Fibroblast of peridontal ligament (primary cell): ENCODE data around the gene RGS3.
"Not testable (repeated sequence)": the region's sequence is repeated elsewhere in the genome, so short reads cannot be mapped to it uniquely, and the experiment has no call there.

Experiments
- DNase-seq: peaks from one replicate; pipeline ENCODE4 v3.0.0-alpha.2; 2010; ENCODE audit errors: extremely low read depth

Gene RGS3

GRCh38 chr9:113548221-113549041, 84.9 kb downstream of the RGS3 start:
- peak; percentile 34 for DNase-seq

GRCh38 chr9:113549892-113550291, 86.4 kb downstream of the RGS3 start:
- not testable (repeated sequence) for DNase-seq

- DNase-seq: peak; percentile 26
These were observed 93.5 kb downstream of the RGS3 start for GRCh38 chr9:113556877-113557593.

GRCh38 chr9:113558632-113559502, 95.3 kb downstream of the RGS3 start:
- DNase-seq: peak; percentile 83

- no peak for DNase-seq
These were observed 96.6 kb downstream of the RGS3 start for GRCh38 chr9:113559834-113560800.

DNA sequence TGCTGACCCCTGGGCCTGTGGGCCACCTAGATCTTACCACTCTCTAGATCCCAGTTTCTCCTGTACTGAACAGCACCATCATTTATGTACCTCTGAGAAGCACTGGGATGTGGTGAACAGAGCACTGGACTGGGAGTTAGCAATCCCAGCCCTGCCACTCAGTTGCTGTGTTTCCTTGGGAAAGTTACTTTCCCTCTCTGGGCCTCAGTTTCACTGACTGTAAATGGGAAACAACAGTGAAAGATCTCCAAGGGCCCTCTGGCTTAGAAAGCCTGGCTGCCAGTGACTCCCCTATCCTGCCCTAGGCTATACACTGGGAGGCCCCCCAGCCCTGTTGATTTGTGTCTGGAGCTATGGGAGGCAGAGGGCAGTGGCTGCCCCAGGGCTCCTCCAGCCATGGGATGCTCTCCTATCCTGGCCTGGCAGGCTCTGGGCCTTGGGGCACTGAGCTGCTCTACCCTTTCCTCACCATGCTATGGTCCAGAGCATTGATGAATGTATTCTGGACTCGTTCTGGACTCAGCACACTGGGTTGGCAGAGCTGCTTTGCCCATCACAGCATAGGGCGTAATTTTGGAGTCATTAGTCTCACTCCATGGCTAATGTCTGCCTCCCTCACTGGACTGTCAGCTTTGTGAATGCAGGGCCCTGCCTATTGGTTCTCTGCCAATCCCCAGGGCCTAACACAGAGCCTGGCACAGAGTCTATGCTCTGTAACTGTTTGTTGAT, 99.3 kb downstream of the RGS3 start:
- no peak for DNase-seq

DNA sequence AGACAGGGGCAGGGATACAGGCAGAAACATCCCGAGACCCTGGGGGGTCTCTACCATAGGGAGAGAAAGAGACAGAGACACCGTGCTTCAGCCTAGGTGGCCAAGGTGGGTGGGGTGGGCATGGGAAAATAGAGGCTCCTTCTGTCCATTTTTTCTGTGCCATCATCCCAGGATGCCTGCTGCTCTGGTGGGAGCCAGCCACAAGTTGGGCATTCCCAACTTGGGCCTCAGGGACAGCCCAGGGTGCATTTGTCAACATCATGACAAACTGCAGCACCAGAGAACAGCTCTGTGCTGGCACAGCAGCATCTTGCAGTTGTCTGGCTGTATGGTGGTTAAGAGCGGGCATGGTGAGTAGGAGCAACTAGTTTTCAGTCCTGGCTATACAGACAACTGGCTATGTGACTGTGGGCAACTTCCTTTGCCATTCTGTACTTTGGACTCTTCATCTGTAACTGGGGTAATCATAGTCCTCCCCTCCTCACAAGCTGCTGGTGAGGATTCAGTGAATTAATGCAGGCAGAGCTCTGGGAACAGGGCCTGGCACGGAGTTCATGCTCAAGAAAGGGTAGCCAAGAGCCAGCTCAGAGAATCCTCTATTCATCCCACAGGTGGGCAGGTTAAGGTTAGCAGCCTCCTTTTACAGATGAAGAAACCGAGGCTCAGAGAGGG, 100.4 kb downstream of the RGS3 start:
- no peak for DNase-seq

DNA sequence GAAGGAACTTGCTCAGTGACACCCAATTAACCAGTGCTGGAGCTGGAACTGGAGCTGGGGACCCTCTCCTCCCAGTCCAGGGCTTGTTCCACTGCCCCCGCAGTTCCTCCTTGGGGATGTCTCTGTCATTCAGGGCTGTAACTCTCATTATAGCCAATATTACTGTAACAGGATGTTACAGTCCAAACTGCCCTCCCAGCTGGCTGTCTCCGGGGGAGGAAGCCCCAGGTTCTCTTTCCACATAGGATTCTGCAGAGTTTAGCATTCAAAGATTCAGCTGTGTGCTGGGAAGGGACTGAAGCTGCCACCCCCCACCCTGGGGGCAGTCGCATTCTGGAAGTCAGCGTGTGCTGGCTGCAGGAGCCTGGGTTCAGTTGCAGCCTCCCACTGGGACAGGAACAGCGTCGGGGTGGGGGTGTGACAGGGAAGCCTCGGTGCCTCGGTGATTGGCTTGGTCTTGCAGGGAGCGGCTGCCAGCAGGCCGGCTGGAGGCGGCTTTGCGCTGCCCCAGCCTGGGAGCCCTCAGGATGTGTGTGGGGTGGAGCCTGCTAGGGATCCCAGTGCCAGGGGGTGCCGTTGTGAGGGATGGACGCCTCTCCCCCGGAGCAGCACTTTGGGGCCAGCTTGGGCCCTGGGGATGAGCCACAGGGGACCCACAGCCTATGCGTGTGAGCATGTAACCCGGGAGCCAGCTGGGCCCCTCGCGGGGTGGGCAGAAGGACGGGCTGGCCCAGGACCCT, 101.1 kb downstream of the RGS3 start:
- DNase-seq: peak; percentile 59

DNA sequence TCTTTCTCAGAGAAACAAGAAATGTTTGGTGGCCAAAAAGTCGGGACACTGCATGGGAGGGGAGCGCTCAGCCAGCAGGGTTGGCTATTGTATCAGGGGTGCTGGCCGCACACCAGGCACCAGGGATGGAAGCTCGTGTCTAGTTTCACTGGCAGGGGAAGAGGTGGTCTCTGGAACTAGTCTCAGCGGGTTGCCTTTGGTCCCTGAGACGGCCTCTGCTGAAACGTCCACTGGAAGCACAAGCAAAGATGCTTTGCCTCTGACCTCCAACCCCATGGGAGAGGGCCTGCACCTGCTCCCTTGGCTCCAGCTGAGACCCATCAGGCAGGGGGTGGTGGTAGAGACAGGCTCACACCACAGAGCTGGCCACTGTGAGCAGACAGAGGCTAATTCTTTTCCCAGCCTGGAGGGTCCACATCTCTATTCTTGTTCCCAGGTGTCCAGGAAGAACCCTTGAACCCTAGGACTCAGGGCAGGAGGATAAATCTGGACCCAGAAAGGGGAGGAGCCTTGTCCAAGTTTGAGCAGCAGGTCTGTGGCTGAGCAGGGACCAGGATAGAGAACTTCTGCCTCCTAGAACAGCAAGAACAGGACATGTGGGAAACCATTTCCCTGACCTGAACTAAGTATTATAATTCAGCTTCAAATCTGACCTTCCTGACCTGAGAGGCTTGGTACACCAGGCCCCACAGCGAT, 102.6 kb downstream of the RGS3 start:
- no peak for DNase-seq

- DNase-seq: no peak
These were observed 103.2 kb downstream of the RGS3 start for GRCh38 chr9:113566712-113567071.

GRCh38 chr9:113567361-113568080, 104.0 kb downstream of the RGS3 start:
- no peak for DNase-seq

DNA sequence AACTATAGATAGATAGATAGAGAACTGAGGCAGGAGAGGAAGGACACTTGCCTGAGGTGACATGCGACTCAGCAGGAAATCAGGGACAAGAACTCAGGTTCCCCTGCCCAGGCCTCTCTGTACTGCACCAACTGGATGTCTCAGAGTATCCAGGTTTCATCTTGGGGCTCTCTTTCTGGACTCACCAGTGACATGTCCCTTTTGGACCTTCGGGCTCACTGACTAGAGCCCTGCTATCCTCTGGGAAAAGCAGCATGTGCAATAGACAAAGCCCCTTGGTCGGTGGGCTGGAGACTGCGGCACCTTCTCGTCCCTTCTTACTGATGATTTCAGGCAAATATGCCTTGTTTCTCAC, 104.5 kb downstream of the RGS3 start:
- no peak for DNase-seq

GRCh38 chr9:113568571-113569321, 105.2 kb downstream of the RGS3 start:
- peak; percentile 45 for DNase-seq

- DNase-seq: no peak
These were observed 106.0 kb downstream of the RGS3 start for GRCh38 chr9:113569472-113570060.

- no peak for DNase-seq
These were observed 106.6 kb downstream of the RGS3 start for GRCh38 chr9:113570106-113570505.

DNA sequence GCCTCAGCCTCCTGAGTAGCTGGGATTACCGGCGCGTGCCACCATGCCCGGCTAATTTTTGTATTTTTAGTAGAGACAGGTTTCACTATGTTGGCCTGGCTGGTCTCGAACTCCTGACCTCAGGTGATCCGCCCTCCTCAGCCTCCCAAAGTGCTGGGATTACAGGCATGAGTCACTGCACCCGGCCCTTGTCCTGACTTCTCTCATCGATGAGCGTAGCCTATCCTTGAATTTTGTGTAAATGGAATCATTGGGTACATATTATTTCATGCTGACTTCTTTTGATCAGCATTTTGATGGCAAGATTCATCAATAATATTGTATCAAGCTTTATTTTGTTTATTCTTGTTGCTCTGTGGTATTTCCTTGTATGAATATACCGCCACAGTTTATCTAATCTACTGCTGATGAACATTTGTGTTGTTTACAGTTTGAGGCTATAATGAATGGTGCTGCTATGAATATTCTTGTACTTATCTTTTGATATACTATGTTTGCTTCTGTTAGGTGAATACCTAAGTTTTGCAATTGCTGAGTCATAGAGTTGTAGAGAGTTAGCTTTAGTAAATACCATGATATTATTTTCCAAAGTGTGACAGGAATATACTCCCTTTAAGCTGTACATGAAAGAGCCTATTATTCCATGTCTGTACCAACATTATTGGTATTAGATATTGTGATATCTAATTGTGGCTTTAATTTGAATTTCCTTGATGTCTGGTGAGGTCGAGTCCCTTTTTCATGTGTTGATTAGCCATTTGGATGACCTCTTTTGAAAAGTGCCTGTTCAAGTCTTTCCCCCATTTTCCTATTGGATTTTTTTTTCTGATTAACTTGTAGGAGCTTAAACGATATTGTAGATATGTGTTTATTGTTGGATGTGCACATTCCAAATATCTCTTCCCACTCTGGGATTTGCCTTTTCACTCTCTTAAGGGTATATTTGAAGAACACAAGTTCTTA, 107.5 kb downstream of the RGS3 start:
- DNase-seq: no peak
